MM.1S (cell line): ENCODE measurements around the gene STK32B.

Experiments
- DNase-seq: peaks from one replicate; pipeline ENCODE4 v3.0.0-alpha.2; 2015
- H2AFZ ChIP-seq: fragments of 300-600 bp; sonication (generic); 2 replicates; pipeline ENCODE4 v1.6.0; 2016; ENCODE audit warnings: antibody characterized with exemption, low read length
- H3F3A ChIP-seq: fragments of 300-600 bp; sonication (generic); 2 replicates; pipeline ENCODE4 v1.6.1; 2016; ENCODE audit warnings: mild to moderate bottlenecking, antibody characterized with exemption, low read length, moderate library complexity, mixed read lengths; ENCODE audit not compliant: insufficient read depth
- H3K27ac ChIP-seq: fragments of 300-600 bp; sonication (generic); 2 replicates; pipeline ENCODE4 v1.5.1; 2016; ENCODE audit warnings: mild to moderate bottlenecking, low read length
- H3K27me3 ChIP-seq: fragments of 300-600 bp; sonication (generic); replicated peaks from 2 replicates; pipeline ENCODE4 v1.6.0; 2016; ENCODE audit warnings: low read length; ENCODE audit not compliant: insufficient read depth
- H3K36me3 ChIP-seq: fragments of 300-600 bp; sonication (generic); replicated peaks from 2 replicates; pipeline ENCODE4 v1.6.1; 2016; ENCODE audit warnings: mild to moderate bottlenecking, low read length, mixed read lengths; ENCODE audit not compliant: insufficient read depth
- H3K4me1 ChIP-seq: fragments of 300-600 bp; sonication (generic); 2 replicates; pipeline ENCODE4 v1.6.1; 2016; ENCODE audit warnings: low read length, mixed read lengths
- H3K4me2 ChIP-seq: fragments of 300-600 bp; sonication (generic); 2 replicates; pipeline ENCODE4 v1.6.0; 2016; ENCODE audit warnings: low read depth, low read length
- H3K4me3 ChIP-seq: fragments of 300-600 bp; sonication (generic); 2 replicates; pipeline ENCODE4 v1.5.1; 2016; ENCODE audit warnings: low read length, mixed read lengths
- H3K79me2 ChIP-seq: fragments of 300-600 bp; sonication (generic); 2 replicates; pipeline ENCODE4 v1.6.1; 2016; ENCODE audit warnings: mixed run types, low read length, mixed read lengths
- H3K9ac ChIP-seq: fragments of 300-600 bp; sonication (generic); 2 replicates; pipeline ENCODE4 v1.6.1; 2016; ENCODE audit warnings: low read length, mixed read lengths
- H3K9me2 ChIP-seq: fragments of 300-600 bp; sonication (generic); replicated peaks from 2 replicates; pipeline ENCODE4 v1.6.1; 2016; ENCODE audit warnings: mild to moderate bottlenecking, low read length, mixed read lengths; ENCODE audit not compliant: insufficient read depth
- H3K9me3 ChIP-seq: fragments of 300-600 bp; sonication (generic); replicated peaks from 2 replicates; pipeline ENCODE4 v1.6.1; 2016; ENCODE audit warnings: mild to moderate bottlenecking, low read length, mixed read lengths; ENCODE audit not compliant: insufficient read depth
- H4K20me1 ChIP-seq: fragments of 300-600 bp; sonication (generic); 2 replicates; pipeline ENCODE4 v1.6.1; 2016; ENCODE audit warnings: mild to moderate bottlenecking, low read length, moderate library complexity, mixed read lengths; ENCODE audit not compliant: insufficient read depth
- EZH2 ChIP-seq: fragments of 300-600 bp; sonication (generic); optimal IDR thresholded peaks from 2 replicates; pipeline ENCODE3; 2017; ENCODE audit warnings: low read depth, mild to moderate bottlenecking, antibody characterized with exemption, low read length, mixed read lengths
- EZH2phosphoT487 ChIP-seq: fragments of 300-600 bp; sonication (generic); IDR thresholded peaks from 2 replicates; pipeline ENCODE4 v1.6.1; 2018; ENCODE audit warnings: antibody characterized with exemption, low read length
- TF ChIP-seq, protein P1 (sequence below): fragments of 300-600 bp; sonication (generic); IDR thresholded peaks from 2 replicates; pipeline ENCODE4 v1.5.1; 2016; ENCODE audit warnings: antibody characterized with exemption, low read length, mixed read lengths

STK32B gene

DNA sequence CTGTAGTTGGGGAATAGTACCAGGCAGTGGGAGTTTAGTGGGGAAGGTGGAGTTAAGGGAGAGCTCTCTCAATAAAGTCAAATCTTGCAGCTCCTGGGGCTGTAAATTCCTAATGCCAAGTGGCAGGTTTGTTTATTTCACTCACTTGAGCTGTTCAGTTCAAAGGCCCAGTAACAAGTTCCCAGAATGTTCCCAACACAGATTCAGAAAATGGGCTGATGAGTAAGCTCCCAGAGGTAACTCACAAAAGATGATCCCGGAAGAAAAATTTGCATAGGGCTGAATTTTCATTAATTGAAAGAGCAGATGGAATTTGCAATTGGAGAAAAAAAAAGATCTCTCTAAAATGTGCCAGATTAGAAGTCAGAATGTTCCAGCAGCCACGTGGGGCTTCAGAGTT is 370.9 kb downstream of the STK32B start:
- no peaks in the 10 kb centered on the region for H4K20me1 ChIP-seq
- no peak overlapping the region for H3K4me3 ChIP-seq
- H3K4me1 ChIP-seq, result 0 out of 2 replicates have a peak, but pooled peaks cover 2% of the 10 kb centered on the region
- H3K9me2 ChIP-seq, result no peaks in the 10 kb centered on the region
- H3F3A ChIP-seq, result no peaks in the 10 kb centered on the region; the same call in 1 of the 2 replicates
- no peaks in the 10 kb centered on the region for H3K9me3 ChIP-seq
- H3K4me2 ChIP-seq, result no peak overlapping the region
- H3K27ac ChIP-seq, result no peak overlapping the region
- no peaks in the 10 kb centered on the region for H3K79me2 ChIP-seq
- H3K27me3 ChIP-seq, result no peaks in the 10 kb centered on the region
- TF ChIP-seq EZH2phosphoT487, result no peak
- no peak for TF ChIP-seq EZH2
- TF ChIP-seq, protein P1, sequence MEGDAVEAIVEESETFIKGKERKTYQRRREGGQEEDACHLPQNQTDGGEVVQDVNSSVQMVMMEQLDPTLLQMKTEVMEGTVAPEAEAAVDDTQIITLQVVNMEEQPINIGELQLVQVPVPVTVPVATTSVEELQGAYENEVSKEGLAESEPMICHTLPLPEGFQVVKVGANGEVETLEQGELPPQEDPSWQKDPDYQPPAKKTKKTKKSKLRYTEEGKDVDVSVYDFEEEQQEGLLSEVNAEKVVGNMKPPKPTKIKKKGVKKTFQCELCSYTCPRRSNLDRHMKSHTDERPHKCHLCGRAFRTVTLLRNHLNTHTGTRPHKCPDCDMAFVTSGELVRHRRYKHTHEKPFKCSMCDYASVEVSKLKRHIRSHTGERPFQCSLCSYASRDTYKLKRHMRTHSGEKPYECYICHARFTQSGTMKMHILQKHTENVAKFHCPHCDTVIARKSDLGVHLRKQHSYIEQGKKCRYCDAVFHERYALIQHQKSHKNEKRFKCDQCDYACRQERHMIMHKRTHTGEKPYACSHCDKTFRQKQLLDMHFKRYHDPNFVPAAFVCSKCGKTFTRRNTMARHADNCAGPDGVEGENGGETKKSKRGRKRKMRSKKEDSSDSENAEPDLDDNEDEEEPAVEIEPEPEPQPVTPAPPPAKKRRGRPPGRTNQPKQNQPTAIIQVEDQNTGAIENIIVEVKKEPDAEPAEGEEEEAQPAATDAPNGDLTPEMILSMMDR, result no peak
- DNase-seq, result no peak
- H2AFZ ChIP-seq, result no peak overlapping the region
- no peak overlapping the region for H3K9ac ChIP-seq
- H3K36me3 ChIP-seq, result no peaks in the 10 kb centered on the region

DNA sequence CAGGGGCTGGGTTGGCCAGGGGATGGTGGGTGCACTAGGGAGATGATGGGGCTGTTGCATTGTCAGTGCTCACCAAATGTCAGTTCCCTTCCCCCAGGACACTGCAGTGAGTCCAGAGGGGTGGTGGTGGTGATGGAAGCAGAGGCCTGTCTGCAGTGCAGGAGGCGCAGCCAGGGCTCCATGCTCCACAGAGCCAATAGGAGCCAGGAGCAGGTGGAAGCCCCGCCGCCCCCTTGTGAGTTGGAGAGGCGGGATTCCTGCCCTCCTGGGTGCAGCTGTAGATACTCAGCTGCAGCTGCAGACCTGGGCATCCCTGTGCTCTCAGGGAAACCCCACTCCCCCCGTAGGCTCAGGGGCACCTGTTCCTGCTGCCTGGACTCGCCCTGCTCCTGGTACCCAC is 372.4 kb downstream of the STK32B start:
- no peaks in the 10 kb centered on the region for H3K9me2 ChIP-seq
- H3K36me3 ChIP-seq, result no peaks in the 10 kb centered on the region
- H3K4me3 ChIP-seq, result no peak overlapping the region
- TF ChIP-seq EZH2phosphoT487 (no peak), EZH2 (no peak)
- TF ChIP-seq, protein P1, result no peak
- H3K4me2 ChIP-seq, result no peak overlapping the region
- H2AFZ ChIP-seq, result no peak overlapping the region
- no peaks in the 10 kb centered on the region for H3K79me2 ChIP-seq
- no peaks in the 10 kb centered on the region for H3F3A ChIP-seq
- H4K20me1 ChIP-seq, result no peaks in the 10 kb centered on the region
- no peak for DNase-seq
- H3K4me1 ChIP-seq, result no peaks in the 10 kb centered on the region
- H3K27me3 ChIP-seq, result no peaks in the 10 kb centered on the region
- H3K27ac ChIP-seq, result no peak overlapping the region
- no peak overlapping the region for H3K9ac ChIP-seq
- H3K9me3 ChIP-seq, result no peaks in the 10 kb centered on the region

DNA sequence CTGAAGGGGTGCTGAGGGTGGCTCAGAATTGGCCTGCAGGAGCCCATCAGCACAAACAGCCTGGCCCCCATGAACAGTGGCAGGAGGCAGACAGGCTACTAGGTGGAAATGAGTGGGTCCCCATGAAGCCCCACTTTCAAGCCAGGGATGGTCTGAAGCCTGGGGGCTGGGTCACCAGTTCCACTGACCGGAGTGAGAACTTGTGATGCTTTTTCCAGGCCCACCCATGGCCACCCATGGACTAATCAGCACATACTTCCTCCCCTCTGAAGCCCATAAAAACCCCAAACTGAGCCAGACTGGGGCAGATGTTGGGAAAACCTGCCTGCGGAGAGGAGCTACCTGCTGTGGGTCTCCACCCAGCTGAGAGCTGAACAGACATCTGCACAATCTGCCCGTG is 372.9 kb downstream of the STK32B start:
- H3K9me2 ChIP-seq, result no peaks in the 10 kb centered on the region
- H3K36me3 ChIP-seq, result no peaks in the 10 kb centered on the region
- no peak overlapping the region for H3K27ac ChIP-seq
- no peaks in the 10 kb centered on the region for H3K27me3 ChIP-seq
- no peak overlapping the region for H3K4me3 ChIP-seq
- H3K4me2 ChIP-seq, result no peak overlapping the region
- H3K9ac ChIP-seq, result no peak overlapping the region
- H3F3A ChIP-seq, result no peaks in the 10 kb centered on the region
- H3K4me1 ChIP-seq, result no peaks in the 10 kb centered on the region
- H2AFZ ChIP-seq, result no peak overlapping the region
- no peak for TF ChIP-seq EZH2
- TF ChIP-seq, protein P1, result no peak
- no peak for TF ChIP-seq EZH2phosphoT487
- no peak for DNase-seq
- no peaks in the 10 kb centered on the region for H3K9me3 ChIP-seq
- no peaks in the 10 kb centered on the region for H4K20me1 ChIP-seq
- H3K79me2 ChIP-seq, result no peaks in the 10 kb centered on the region
